B cell (primary cell): ENCODE data around the gene GMEB2. TPM values are rescaled to one million over a fixed set of nuclear protein-coding genes. Genes with fewer than 3 reads are reported as not detected.

ENCODE experiments used
- ATAC-seq: fragments of 200-7000 bp; cut with Tn5 transposase; one replicate; pipeline ENCODE4 v1.10.0; 2021; ENCODE audit warnings: low read depth, mild to moderate bottlenecking, moderate number of reproducible peaks, moderate library complexity
- CTCF ChIA-PET: fragments of 350-600 bp; sonication (Branson Sonifier 250); formaldehyde crosslinking; loops from one replicate; lab custom pipeline; 2021; ENCODE audit warnings: antibody characterized with exemption, inconsistent platforms; lab: Charles Lee
- POLR2A ChIA-PET: fragments of 350-600 bp; sonication (Branson Sonifier 250); formaldehyde crosslinking; loops from one replicate; lab custom pipeline; 2021; ENCODE audit warnings: antibody characterized with exemption; lab: Charles Lee
- DNase-seq: peaks from one replicate; pipeline ENCODE4 v3.0.0; 2013
- H2AFZ ChIP-seq: 2 replicates; pipeline ENCODE4 v1.6.1; 2012; ENCODE audit warnings: mild to moderate bottlenecking, low read depth, low read length; ENCODE audit not compliant: insufficient read depth, poor library complexity, severe bottlenecking
- H3K27ac ChIP-seq, 2 donors: 1 replicate in 1 of 2; 2 replicates in 1 of 2; pipeline ENCODE4 v1.5.1; 2012 to 2013; ENCODE audit warnings: low read length in 2 of 2, mild to moderate bottlenecking in 2 of 2, moderate library complexity in 1 of 2
- H3K27me3 ChIP-seq, 4 experiments: fragments of 200-600 bp in 1 of 4; sonication (generic) in 1 of 4; replicated peaks in 1 of 4; 1 replicate in 2 of 4; 2 replicates in 2 of 4; pipeline versions ENCODE4 v1.6.1 to v1.7.0; 2013 to 2016; ENCODE audit warnings: low read length in 3 of 4, mild to moderate bottlenecking in 2 of 4, mixed read lengths in 1 of 4, moderate library complexity in 1 of 4; ENCODE audit not compliant: insufficient read depth in 4 of 4, control insufficient read depth in 3 of 4; ENCODE audit errors: control extremely low read depth in 1 of 4
- H3K36me3 ChIP-seq, 2 experiments: replicated peaks in 1 of 2; 1 replicate in 1 of 2; 2 replicates in 1 of 2; pipeline versions ENCODE4 v1.6.1 to v1.7.1; 2013; ENCODE audit warnings: low read length in 1 of 2; ENCODE audit not compliant: insufficient read depth in 2 of 2, control insufficient read depth in 1 of 2; ENCODE audit errors: control extremely low read depth in 1 of 2, extremely low read depth in 1 of 2
- H3K4me1 ChIP-seq, 2 donors: fragments of 200-600 bp in 1 of 2; sonication (generic) in 1 of 2; 1 replicate in 1 of 2; 2 replicates in 1 of 2; pipeline versions ENCODE4 v1.5.1 to v1.6.1; 2013 to 2017; ENCODE audit warnings: low read length in 2 of 2; ENCODE audit not compliant: control insufficient read depth in 2 of 2, insufficient read depth in 2 of 2
- H3K4me2 ChIP-seq: replicated peaks from 2 replicates; pipeline ENCODE3; 2012; ENCODE audit warnings: mild to moderate bottlenecking, low read depth, low read length; ENCODE audit not compliant: poor library complexity, severe bottlenecking
- H3K4me3 ChIP-seq, 5 experiments: fragments of 200-600 bp in 1 of 5; sonication (generic) in 1 of 5; 1 replicate in 3 of 5; 2 replicates in 2 of 5; pipeline versions ENCODE4 v1.5.1 to v1.7.0; 2011 to 2016; ENCODE audit warnings: low read length in 4 of 5, mild to moderate bottlenecking in 4 of 5, low read depth in 2 of 5, control low read depth in 1 of 5, moderate library complexity in 1 of 5; ENCODE audit not compliant: insufficient read depth in 1 of 5; ENCODE audit errors: control extremely low read depth in 1 of 5, extremely low read depth in 1 of 5
- H3K79me2 ChIP-seq: fragments of 200-600 bp; sonication (generic); one replicate; pipeline ENCODE4 v1.6.0; 2016; ENCODE audit warnings: low read length; ENCODE audit not compliant: control insufficient read depth, insufficient read depth
- H3K9ac ChIP-seq: fragments of 200-600 bp; sonication (generic); 2 replicates; pipeline ENCODE4 v1.6.1; 2017; ENCODE audit warnings: mild to moderate bottlenecking, low read length, moderate library complexity
- H3K9me3 ChIP-seq, 3 donors: one replicate each; pipeline versions ENCODE4 v1.6.1 to v1.7.1; 2013; ENCODE audit warnings: low read length in 2 of 3; ENCODE audit not compliant: control insufficient read depth in 2 of 3, insufficient read depth in 1 of 3; ENCODE audit errors: control extremely low read depth in 1 of 3
- H4K20me1 ChIP-seq: 2 replicates; pipeline ENCODE4 v1.6.0; 2012; ENCODE audit warnings: mild to moderate bottlenecking, low read length; ENCODE audit not compliant: insufficient read depth, control insufficient read depth, poor library complexity, severe bottlenecking
- H3K27ac Mint-ChIP-seq: one replicate; pipeline ENCODE4 v1.8.0; 2021; ENCODE audit warnings: mixed read lengths
- H3K27me3 Mint-ChIP-seq: one replicate; pipeline ENCODE4 v1.8.0; 2021; ENCODE audit warnings: mixed read lengths
- H3K4me1 Mint-ChIP-seq: one replicate; pipeline ENCODE4 v1.8.0; 2021; ENCODE audit warnings: mixed read lengths
- H3K4me3 Mint-ChIP-seq: one replicate; pipeline ENCODE4 v1.8.0; 2021; ENCODE audit warnings: mixed read lengths
- H3K9me3 Mint-ChIP-seq: one replicate; pipeline ENCODE4 v1.8.0; 2022; ENCODE audit warnings: mixed read lengths; ENCODE audit not compliant: insufficient read depth
- EZH2 ChIP-seq: IDR thresholded peaks from 2 replicates; pipeline ENCODE4 v1.6.1; 2012; ENCODE audit warnings: borderline replicate concordance, low read depth, mild to moderate bottlenecking, moderate library complexity, low read length; ENCODE audit not compliant: insufficient read depth, poor library complexity, severe bottlenecking
- WGBS: methylation state at CpG from one replicate; pipeline ENCODE4 v1.1.5; 2013; ENCODE audit warnings: missing lambda C conversion rate; ENCODE audit not compliant: insufficient coverage; 5-methylcytosine and 5-hydroxymethylcytosine counted together
- intact Hi-C: fragments of 100-400 bp; cut with micrococcal nuclease; formaldehyde crosslinking; loops from one replicate; pipeline ENCODE4 v1.10.0; 2022
- polyA plus RNA-seq: library from polyadenylated mRNA; depleted of rRNA; stranded (reverse); fragments of >200 nt; gene quantifications from 2 replicates; pipeline ENCODE4 v1.2.3, GENCODE V29; 2012
- total RNA-seq, 2 donors: library from RNA; stranded (reverse); fragments of 120-200 nt in 1 of 2; gene quantifications; 1 replicate in 1 of 2; 2 replicates in 1 of 2; pipeline versions ENCODE4 v1.2.3 to v1.2.4, GENCODE V29; 2013 to 2022
- TF ChIP-seq, protein P1 (sequence below): fragments of 200-600 bp; IDR thresholded peaks from one replicate; pipeline ENCODE4 v1.8.0; 2022; ENCODE audit warnings: antibody characterized with exemption, mild to moderate bottlenecking

GMEB2 gene
- total and polyA plus RNA-seq, 2 donors (not counting 1 experiment from before 2014, with no cell fraction given) = 17.7 to 24.5 TPM

- Mint-ChIP-seq H3K27ac (no peak overlapping the region), H3K27me3 (no peaks in the 10 kb centered on the region)
Measured at GRCh38 chr20:63592661-63593060, 34.2 kb downstream of the GMEB2 start.

GRCh38 chr20:63591786-63592355 is 35.0 kb downstream of the GMEB2 start:
- no peak for DNase-seq
- Histone ChIP-seq H3K9ac (no peak overlapping the region), H3K79me2 (peaks cover 6% of the 10 kb centered on the region), H3K27ac (no peak overlapping the region), H3K27me3 (no peaks in the 10 kb centered on the region), H3K36me3 (peaks cover 0 to 56% of the 10 kb centered on the region in 2 experiments), H4K20me1 (no peaks in the 10 kb centered on the region), H3K4me2 (no peak overlapping the region), H2AFZ (no peak overlapping the region), H3K4me1 (peaks cover 3 to 8% of the 10 kb centered on the region in 2 donors), H3K9me3 (no peaks in the 10 kb centered on the region), H3K4me3 (no peak overlapping the region)
- CTCF ChIA-PET = interaction anchor here (1.0 kb wide), 1 partner anchor 10 kb away, joined by 3 read pairs; no protein-coding TSS in a partner anchor
- no peak for TF ChIP-seq EZH2
- peaks cover 2% of the 10 kb centered on the region for H3K4me1 Mint-ChIP-seq
- ATAC-seq = no peak
- intact Hi-C loops = no loop called here
- H3K4me3 Mint-ChIP-seq = no peak overlapping the region
- no peak overlapping the region for H3K27ac Mint-ChIP-seq
- H3K27me3 Mint-ChIP-seq = no peaks in the 10 kb centered on the region
- POLR2A ChIA-PET = no interaction called here
- 96% methylated on average over 28 of the region's 28 CpGs for WGBS
- no peaks in the 10 kb centered on the region for H3K9me3 Mint-ChIP-seq

More at GRCh38 chr20:63592661-63593060, 34.2 kb downstream of the GMEB2 start:
- Histone ChIP-seq H2AFZ (no peak overlapping the region), H3K4me3 (no peak overlapping the region), H3K27me3 (no peaks in the 10 kb centered on the region), H4K20me1 (no peaks in the 10 kb centered on the region), H3K36me3 (peaks cover 0 to 57% of the 10 kb centered on the region in 2 experiments), H3K27ac (no peak overlapping the region), H3K4me1 (peaks cover 2 to 6% of the 10 kb centered on the region in 2 donors), H3K79me2 (peaks cover 6% of the 10 kb centered on the region), H3K9ac (no peak overlapping the region), H3K9me3 (no peaks in the 10 kb centered on the region), H3K4me2 (no peak overlapping the region)
- Mint-ChIP-seq H3K4me1 (peaks cover 2% of the 10 kb centered on the region), H3K4me3 (no peak overlapping the region), H3K9me3 (no peaks in the 10 kb centered on the region)
- intact Hi-C loops = no loop called here
- ATAC-seq = no peak
- 98% methylated on average over 13 of the region's 13 CpGs for WGBS
- POLR2A ChIA-PET = no interaction called here
- no peak for DNase-seq
- CTCF ChIA-PET = no interaction called here
- TF ChIP-seq, protein P1, sequence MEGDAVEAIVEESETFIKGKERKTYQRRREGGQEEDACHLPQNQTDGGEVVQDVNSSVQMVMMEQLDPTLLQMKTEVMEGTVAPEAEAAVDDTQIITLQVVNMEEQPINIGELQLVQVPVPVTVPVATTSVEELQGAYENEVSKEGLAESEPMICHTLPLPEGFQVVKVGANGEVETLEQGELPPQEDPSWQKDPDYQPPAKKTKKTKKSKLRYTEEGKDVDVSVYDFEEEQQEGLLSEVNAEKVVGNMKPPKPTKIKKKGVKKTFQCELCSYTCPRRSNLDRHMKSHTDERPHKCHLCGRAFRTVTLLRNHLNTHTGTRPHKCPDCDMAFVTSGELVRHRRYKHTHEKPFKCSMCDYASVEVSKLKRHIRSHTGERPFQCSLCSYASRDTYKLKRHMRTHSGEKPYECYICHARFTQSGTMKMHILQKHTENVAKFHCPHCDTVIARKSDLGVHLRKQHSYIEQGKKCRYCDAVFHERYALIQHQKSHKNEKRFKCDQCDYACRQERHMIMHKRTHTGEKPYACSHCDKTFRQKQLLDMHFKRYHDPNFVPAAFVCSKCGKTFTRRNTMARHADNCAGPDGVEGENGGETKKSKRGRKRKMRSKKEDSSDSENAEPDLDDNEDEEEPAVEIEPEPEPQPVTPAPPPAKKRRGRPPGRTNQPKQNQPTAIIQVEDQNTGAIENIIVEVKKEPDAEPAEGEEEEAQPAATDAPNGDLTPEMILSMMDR = no peak
- no peak for TF ChIP-seq EZH2
